HepG2 (cell line): ENCODE results near the gene OR2AT4. TPM values are rescaled to one million over a fixed set of nuclear protein-coding genes. Genes with fewer than 3 reads are reported as not detected.

Experiments
- ATAC-seq: fragments of 200-7000 bp; cut with Tn5 transposase; 3 replicates; pipeline ENCODE4 v1.9.1; 2020; ENCODE audit warnings: mild to moderate bottlenecking, moderate library complexity
- BruUV-seq: library from RNA; stranded (reverse); fragments of 400-500 nt; replicated peaks from 2 replicates; lab custom pipeline; 2021; lab: Mats Ljungman, UMichigan
- CTCF ChIA-PET: fragments of 300-600 bp; formaldehyde crosslinking; extraction: SDS; loops from one replicate; lab custom pipeline; 2021; ENCODE audit warnings: low total read pairs, inconsistent platforms, low intra/inter-chr PET ratio; lab: Yijun Ruan, JAX
- POLR2A ChIA-PET: fragments of 350-600 bp; sonication (Branson Sonifier 250); formaldehyde crosslinking; loops from one replicate; lab custom pipeline; 2020; ENCODE audit warnings: antibody characterized with exemption, inconsistent platforms; lab: Yijun Ruan, JAX
- DNase-seq: peaks from one replicate; pipeline ENCODE4 v3.0.0-alpha.2; 2015; ENCODE audit warnings: low spot score
- FAIRE-seq: peaks from 3 replicates; lab custom pipeline; 2011; peaks lifted over from hg19 to GRCh38; lab: Jason Lieb, UNC
- H2AFZ ChIP-seq: one replicate; pipeline ENCODE4 v1.6.1; 2011; ENCODE audit warnings: low read length, inconsistent platforms
- H3K27ac ChIP-seq: fragments of 300-600 bp; 3 replicates; pipeline ENCODE4 v1.8.0; 2011; ENCODE audit warnings: mixed run types, mild to moderate bottlenecking, mixed read lengths, low read length, inconsistent platforms; ENCODE audit not compliant: insufficient read depth; ENCODE audit errors: extremely low read length
- H3K27me3 ChIP-seq, 2 experiments: fragments of 200-600 bp in 1 of 2; 2 replicates in 1 of 2; 3 replicates in 1 of 2; pipeline versions ENCODE4 v1.6.0 to v1.8.0; 2011; ENCODE audit warnings: low read length in 2 of 2, mild to moderate bottlenecking in 2 of 2, moderate library complexity in 2 of 2, inconsistent platforms in 1 of 2; ENCODE audit not compliant: insufficient read depth in 2 of 2, control insufficient read depth in 1 of 2
- H3K36me3 ChIP-seq, 2 experiments: fragments of 200-600 bp in 1 of 2; replicated peaks in 1 of 2; 2 replicates in 1 of 2; 3 replicates in 1 of 2; pipeline versions ENCODE4 v1.5.1 to v1.8.0; 2011; ENCODE audit warnings: low read length in 2 of 2, inconsistent platforms in 1 of 2; ENCODE audit not compliant: insufficient read depth in 2 of 2, control insufficient read depth in 1 of 2
- H3K4me1 ChIP-seq: 2 replicates; pipeline ENCODE4 v1.5.1; 2012; ENCODE audit warnings: low read length, inconsistent platforms; ENCODE audit not compliant: insufficient read depth
- H3K4me2 ChIP-seq: 2 replicates; pipeline ENCODE4 v1.6.0; 2011; ENCODE audit warnings: low read depth, low read length, inconsistent platforms
- H3K4me3 ChIP-seq, 3 experiments: fragments of 200-600 bp in 1 of 3; sonication (generic), shearing (Covaris generic) in 1 of 3; replicated peaks in 1 of 3; 2 replicates each; pipeline ENCODE4 v1.5.1; 2011 to 2016; ENCODE audit warnings: low read length in 3 of 3, inconsistent platforms in 2 of 3, low read depth in 2 of 3, mild to moderate bottlenecking in 2 of 3, control low read depth in 1 of 3, mixed read lengths in 1 of 3; ENCODE audit not compliant: insufficient read depth in 1 of 3
- H3K79me2 ChIP-seq: one replicate; pipeline ENCODE4 v1.6.1; 2011; ENCODE audit warnings: low read length, inconsistent platforms; ENCODE audit not compliant: insufficient read depth
- H3K9ac ChIP-seq: 2 replicates; pipeline ENCODE4 v1.6.0; 2011; ENCODE audit warnings: mild to moderate bottlenecking, low read depth, low read length, inconsistent platforms; ENCODE audit not compliant: insufficient read depth
- H3K9me3 ChIP-seq: 2 replicates; pipeline ENCODE4 v1.5.1; 2012; ENCODE audit warnings: mild to moderate bottlenecking, low read length
- H4K20me1 ChIP-seq: 2 replicates; pipeline ENCODE4 v1.6.0; 2011; ENCODE audit warnings: inconsistent platforms, mild to moderate bottlenecking, low read length, moderate library complexity; ENCODE audit not compliant: insufficient read depth
- CBX5 ChIP-seq: sonication (generic); formaldehyde crosslinking; IDR thresholded peaks from 2 replicates; pipeline ENCODE4 v1.4.0; 2020; ENCODE audit warnings: missing genetic modification reagents, borderline replicate concordance
- CENPBD1 ChIP-seq: sonication (generic); formaldehyde crosslinking; IDR thresholded peaks from 2 replicates; pipeline ENCODE4 v1.8.0; 2022; ENCODE audit warnings: missing genetic modification reagents, low read depth, mild to moderate bottlenecking, borderline replicate concordance
- GABPB1 ChIP-seq: IDR thresholded peaks from 2 replicates; pipeline ENCODE4 v1.6.1; 2016; ENCODE audit warnings: mild to moderate bottlenecking, missing genetic modification reagents, moderate library complexity, missing compliant biosample characterization
- HDAC6 ChIP-seq: fragments of 200-600 bp; sonication (generic); IDR thresholded peaks from 2 replicates; pipeline ENCODE4 v1.7.0; 2017; ENCODE audit warnings: mild to moderate bottlenecking, antibody characterized with exemption, low read length, low read depth
- HNF1A ChIP-seq, 2 experiments: sonication (generic) in 1 of 2; formaldehyde crosslinking in 1 of 2; IDR thresholded peaks; 2 replicates each; pipeline versions ENCODE4 v1.4.0 to v1.6.1; 2016 to 2020; ENCODE audit warnings: borderline replicate concordance in 1 of 2, low read depth in 1 of 2, mild to moderate bottlenecking in 1 of 2, missing genetic modification reagents in 1 of 2
- ISX ChIP-seq: sonication (generic); formaldehyde crosslinking; conservative IDR thresholded peaks from 2 replicates; pipeline ENCODE4 v1.5.0; 2020; ENCODE audit warnings: missing genetic modification reagents
- NFYB ChIP-seq: sonication (generic); formaldehyde crosslinking; IDR thresholded peaks from 2 replicates; pipeline ENCODE4 v1.4.0; 2020; ENCODE audit warnings: missing genetic modification reagents
- PLSCR1 ChIP-seq: sonication (generic); formaldehyde crosslinking; IDR thresholded peaks from 2 replicates; pipeline ENCODE4 v1.5.0; 2020; ENCODE audit warnings: missing genetic modification reagents, mild to moderate bottlenecking, borderline replicate concordance
- SAFB2 ChIP-seq: sonication (generic); formaldehyde crosslinking; IDR thresholded peaks from 2 replicates; pipeline ENCODE4 v1.5.1; 2020; ENCODE audit warnings: missing genetic modification reagents, low read depth, mild to moderate bottlenecking, borderline replicate concordance
- SNAPC5 ChIP-seq: sonication (generic); formaldehyde crosslinking; IDR thresholded peaks from 2 replicates; pipeline ENCODE4 v1.8.1; 2023; ENCODE audit warnings: mild to moderate bottlenecking, missing genetic modification reagents, borderline replicate concordance
- U2AF1 ChIP-seq: fragments of 200-400 bp; formaldehyde crosslinking; optimal IDR thresholded peaks from 2 replicates; pipeline ENCODE3; 2017; ENCODE audit warnings: mild to moderate bottlenecking, low read depth, low read length
- ZNF20 ChIP-seq: sonication (generic); formaldehyde crosslinking; IDR thresholded peaks from 2 replicates; pipeline ENCODE4 v1.4.0; 2020; ENCODE audit warnings: mild to moderate bottlenecking, moderate library complexity, missing genetic modification reagents
- ZNF512B ChIP-seq: sonication (generic); formaldehyde crosslinking; IDR thresholded peaks from 2 replicates; pipeline ENCODE4 v1.5.1; 2020; ENCODE audit warnings: missing genetic modification reagents, mild to moderate bottlenecking, borderline replicate concordance
- ZNF879 ChIP-seq: sonication (generic); formaldehyde crosslinking; IDR thresholded peaks from 2 replicates; pipeline ENCODE4 v1.8.1; 2023; ENCODE audit warnings: missing genetic modification reagents
- WGBS: methylation state at CpG from one replicate; pipeline ENCODE4 v1.1.6; 2017; ENCODE audit warnings: low lambda C conversion rate; 5-methylcytosine and 5-hydroxymethylcytosine counted together
- in situ Hi-C: cut with HindIII; loops from 2 replicates; pipeline ENCODE4 v1.10.0; 2017; ENCODE audit warnings: low pct_unique_long_range_greater_than_20kb; ENCODE audit not compliant: extremely low pct_ligation_motif_present
- intact Hi-C: fragments of 100-400 bp; cut with micrococcal nuclease; formaldehyde crosslinking; loops from one replicate; pipeline ENCODE4 v1.10.0; 2022; ENCODE audit not compliant: unreplicated experiment
- polyA plus RNA-seq, 8 experiments: library from polyadenylated mRNA; depleted of rRNA in 3 of 8; stranded (reverse) in 7 of 8; unstranded in 1 of 8; fragments of >200 nt; fragmentation: Illumina TruSeq in 4 of 8; extraction: Trizol in 4 of 8; gene quantifications; 2 replicates each; pipeline versions ENCODE4 v1.2.1 to v1.2.3, GENCODE V29; 2011 to 2016; ENCODE audit warnings: low read depth in 4 of 8, missing spikeins in 1 of 8, mixed read lengths in 1 of 8; ENCODE audit not compliant: insufficient read depth in 1 of 8
- total RNA-seq, 5 experiments: library from RNA; depleted of rRNA; stranded (reverse); fragments of >200 nt; fragmentation: Illumina TruSeq; extraction: Trizol; gene quantifications; 2 replicates each; pipeline ENCODE4 v1.2.3, GENCODE V29; 2016; ENCODE audit warnings: low read depth in 1 of 5

Gene OR2AT4
- total and polyA plus RNA-seq, 2 of the 13 experiments (the other 11 are each of a cell fraction or from before 2014, with no cell fraction given) = not detected

GRCh38 chr11:75133976-75134375 is 37.3 kb upstream of the OR2AT4 start:
- intact Hi-C loops (no loop called here), in situ Hi-C loops (no loop called here)
- POLR2A ChIA-PET = no interaction called here
- Histone ChIP-seq H3K4me3 (no peak overlapping the region), H3K9ac (no peak overlapping the region), H3K9me3 (no peaks in the 10 kb centered on the region), H3K4me1 (no peaks in the 10 kb centered on the region), H4K20me1 (no peaks in the 10 kb centered on the region), H3K27ac (no peak overlapping the region), H3K36me3 (no peaks in the 10 kb centered on the region), H3K79me2 (no peaks in the 10 kb centered on the region), H3K4me2 (no peak overlapping the region), H2AFZ (no peak overlapping the region), H3K27me3 (peaks cover 1 to 19% of the 10 kb centered on the region in 2 experiments; a peak in 3 of 5 replicates)
- CTCF ChIA-PET = no interaction called here
- ATAC-seq (no peak), DNase-seq (no peak), FAIRE-seq (no peak)
- WGBS = 21% methylated on average over 6 of the region's 6 CpGs
- BruUV-seq = no TSS peak
- no peak for TF ChIP-seq HDAC6
- TF ChIP-seq GABPB1 (CRISPR knock-in tag) = no peak
- no peak for TF ChIP-seq ZNF20 (CRISPR knock-in tag)
- no peak for TF ChIP-seq HNF1A (IDR thresholded peaks at IDR 0.05; ENCODE audit: low read depth)
- TF ChIP-seq HNF1A (CRISPR knock-in tag; IDR thresholded peaks at IDR 0.05; ENCODE audit: borderline replicate concordance) = no peak
- TF ChIP-seq PLSCR1 = no peak
- no peak for TF ChIP-seq SNAPC5 (CRISPR knock-in tag)
- TF ChIP-seq SAFB2 = no peak
- TF ChIP-seq ISX = no peak
- TF ChIP-seq NFYB = no peak
- no peak for TF ChIP-seq CBX5 (CRISPR knock-in tag)
- no peak for TF ChIP-seq ZNF879 (CRISPR knock-in tag)
- no peak for TF ChIP-seq CENPBD1 (CRISPR knock-in tag)
- no peak for TF ChIP-seq U2AF1
- TF ChIP-seq ZNF512B (CRISPR knock-in tag) = no peak
